Adipocyte (in vitro differentiated cells): Measurements from ENCODE around the gene CORO6.

Experiments used
- DNase-seq: peaks from one replicate; pipeline ENCODE4 v3.0.0-alpha.2; 2015; ENCODE audit warnings: low read depth
- H3K27me3 ChIP-seq: replicated peaks from 2 replicates; pipeline ENCODE4 v1.7.0; 2013; ENCODE audit warnings: mild to moderate bottlenecking, low read length, moderate library complexity; ENCODE audit not compliant: control insufficient read depth, insufficient read depth
- H3K36me3 ChIP-seq: 2 replicates; pipeline ENCODE4 v1.7.0; 2013; ENCODE audit warnings: low read length, mild to moderate bottlenecking, moderate library complexity; ENCODE audit not compliant: control insufficient read depth, insufficient read depth, severe bottlenecking
- H3K4me1 ChIP-seq: 2 replicates; pipeline ENCODE4 v1.7.0; 2013; ENCODE audit warnings: mild to moderate bottlenecking, low read length, moderate library complexity; ENCODE audit not compliant: control insufficient read depth, insufficient read depth
- H3K4me3 ChIP-seq: 2 replicates; pipeline ENCODE4 v1.7.0; 2013; ENCODE audit warnings: mild to moderate bottlenecking, low read length, moderate library complexity
- H3K9ac ChIP-seq: 2 replicates; pipeline ENCODE4 v1.7.0; 2013; ENCODE audit warnings: mild to moderate bottlenecking, low read length, moderate library complexity
- H3K9me3 ChIP-seq: 2 replicates; pipeline ENCODE4 v1.7.0; 2013; ENCODE audit warnings: mild to moderate bottlenecking, low read length, moderate library complexity; ENCODE audit not compliant: control insufficient read depth

Gene CORO6

DNA sequence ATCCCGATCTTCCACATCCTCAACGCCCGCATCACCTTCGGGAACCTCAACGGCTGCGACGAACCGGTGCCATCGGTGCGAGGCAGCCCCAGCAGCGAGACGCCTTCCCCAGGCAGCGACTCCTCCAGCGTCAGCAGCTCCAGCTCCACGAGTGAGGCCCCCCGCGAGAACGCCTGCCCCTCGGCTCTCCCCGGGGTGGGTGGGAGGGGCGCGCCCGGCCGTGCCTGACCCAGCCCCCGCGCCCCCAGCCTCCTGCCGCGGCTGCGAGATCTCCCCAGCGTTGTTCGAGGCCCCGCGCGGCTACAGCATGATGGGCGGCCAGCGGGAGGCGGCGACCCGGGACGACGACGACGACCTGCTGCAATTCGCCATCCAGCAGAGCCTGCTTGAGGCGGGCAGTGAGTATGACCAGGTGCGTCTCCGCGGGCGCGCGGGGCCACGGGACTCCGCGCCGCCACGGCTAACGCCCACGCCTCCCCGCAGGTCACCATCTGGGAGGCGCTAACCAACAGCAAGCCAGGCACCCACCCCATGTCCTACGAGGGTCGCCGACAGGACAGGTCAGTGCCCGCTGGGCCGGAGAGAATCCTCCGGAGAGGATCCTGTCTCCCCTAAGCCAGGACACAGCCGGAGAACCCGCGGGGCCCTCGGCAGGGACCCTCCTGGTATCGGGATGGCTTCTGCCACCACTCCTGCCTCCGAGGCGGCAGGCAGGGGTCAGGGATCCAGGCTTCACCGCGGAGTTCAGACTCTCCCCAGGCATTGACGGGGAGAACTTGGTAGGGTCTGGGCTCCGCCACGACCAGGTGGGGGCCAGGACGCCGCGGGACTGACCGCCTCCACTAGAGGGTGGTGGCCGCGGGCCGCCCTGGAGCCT is 10.1 kb downstream of the CORO6 start:
- Histone ChIP-seq H3K27me3 (no peaks in the 10 kb centered on the region), H3K9ac (no peak overlapping the region), H3K9me3 (no peaks in the 10 kb centered on the region), H3K4me3 (no peak overlapping the region), H3K36me3 (no peaks in the 10 kb centered on the region), H3K4me1 (peaks cover 23% of the 10 kb centered on the region)
- no peak for DNase-seq

DNA sequence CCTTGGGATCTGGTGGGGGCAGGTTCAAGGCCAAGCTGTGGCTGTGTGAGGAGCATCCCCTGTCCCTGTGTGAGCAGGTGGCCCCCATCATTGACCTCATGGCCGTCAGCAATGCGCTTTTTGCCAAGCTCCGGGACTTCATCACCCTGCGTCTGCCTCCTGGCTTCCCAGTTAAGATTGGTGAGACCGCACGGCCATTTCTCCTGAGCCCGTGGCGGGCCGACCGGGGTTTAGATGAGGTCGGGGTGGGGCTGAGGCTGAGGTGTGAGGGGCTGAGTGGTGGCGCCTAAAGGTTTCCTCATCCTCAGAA is 10.7 kb downstream of the CORO6 start:
- no peak for DNase-seq
- no peaks in the 10 kb centered on the region for H3K9me3 ChIP-seq
- no peaks in the 10 kb centered on the region for H3K36me3 ChIP-seq
- no peak overlapping the region for H3K9ac ChIP-seq
- H3K4me1 ChIP-seq: peaks cover 19% of the 10 kb centered on the region
- no peaks in the 10 kb centered on the region for H3K27me3 ChIP-seq
- H3K4me3 ChIP-seq: no peak overlapping the region

DNA sequence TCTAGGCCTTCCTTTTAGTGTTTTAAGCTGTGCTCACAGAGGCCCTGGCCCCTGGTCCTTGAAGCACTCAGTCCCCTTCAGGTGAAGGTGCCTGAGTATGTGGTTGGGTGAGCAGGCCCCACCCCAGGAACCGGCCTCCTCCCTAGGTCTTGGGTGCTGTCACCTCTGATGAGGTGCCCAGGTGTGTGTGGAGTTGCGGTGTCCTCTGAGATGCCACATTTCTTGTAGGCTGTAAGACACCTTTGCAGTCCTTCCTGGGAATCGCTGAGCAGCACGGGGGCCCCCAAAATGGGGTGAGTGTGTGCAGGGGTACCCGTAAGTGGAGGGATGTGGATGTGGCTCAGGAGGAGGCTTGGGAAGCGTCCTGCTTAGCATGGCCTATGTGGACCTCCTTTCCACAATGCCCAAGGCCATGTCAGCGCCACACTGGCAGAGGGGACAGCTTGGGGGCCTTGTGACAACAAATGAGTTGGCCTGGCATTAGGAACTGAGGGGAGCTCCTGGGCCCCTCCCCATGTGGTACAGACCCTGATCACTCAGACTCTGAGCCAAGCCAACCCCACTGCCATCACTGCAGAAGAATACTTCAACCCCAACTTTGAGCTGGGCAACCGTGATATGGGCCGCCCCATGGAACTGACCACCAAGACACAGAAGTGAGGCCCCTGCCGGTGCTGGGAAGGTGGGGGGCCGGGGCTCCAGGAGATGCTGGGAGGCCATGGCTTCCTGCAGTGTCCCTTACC is 11.2 kb downstream of the CORO6 start:
- Histone ChIP-seq H3K4me1 (peaks cover 19% of the 10 kb centered on the region), H3K9ac (no peak overlapping the region), H3K27me3 (no peaks in the 10 kb centered on the region), H3K9me3 (no peaks in the 10 kb centered on the region), H3K4me3 (no peak overlapping the region), H3K36me3 (no peaks in the 10 kb centered on the region)
- no peak for DNase-seq

GRCh38 chr17:29610395-29610794 is 12.3 kb downstream of the CORO6 start:
- no peaks in the 10 kb centered on the region for H3K27me3 ChIP-seq
- DNase-seq: no peak
- no peak overlapping the region for H3K4me3 ChIP-seq
- H3K9me3 ChIP-seq: no peaks in the 10 kb centered on the region
- H3K9ac ChIP-seq: no peak overlapping the region
- no peaks in the 10 kb centered on the region for H3K36me3 ChIP-seq
- H3K4me1 ChIP-seq: peaks cover 13% of the 10 kb centered on the region

DNA sequence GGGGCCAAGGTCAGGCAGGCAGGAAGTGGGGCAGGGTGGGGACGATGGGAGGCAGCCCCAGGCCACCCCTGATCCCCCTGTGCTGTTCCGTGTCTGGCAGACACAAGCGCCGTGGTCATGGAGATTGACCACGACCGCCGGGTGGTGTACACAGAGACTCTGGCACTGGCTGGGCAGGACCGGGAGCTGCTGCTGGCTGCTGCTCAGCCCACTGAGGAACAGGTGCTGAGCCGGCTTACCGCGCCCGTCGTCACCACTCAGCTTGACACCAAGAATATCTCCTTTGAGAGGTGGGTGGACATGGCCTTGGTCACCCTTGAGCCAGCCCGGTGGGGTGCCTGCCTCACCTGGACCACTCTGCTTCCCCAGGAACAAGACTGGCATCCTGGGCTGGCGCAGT is 13.7 kb downstream of the CORO6 start:
- no peak for DNase-seq
- no peaks in the 10 kb centered on the region for H3K27me3 ChIP-seq
- H3K4me3 ChIP-seq: no peak overlapping the region
- H3K9me3 ChIP-seq: no peaks in the 10 kb centered on the region
- H3K9ac ChIP-seq: no peak overlapping the region
- H3K4me1 ChIP-seq: peaks cover 6% of the 10 kb centered on the region
- no peaks in the 10 kb centered on the region for H3K36me3 ChIP-seq

GRCh38 chr17:29607557-29608195 is 15.0 kb downstream of the CORO6 start:
- H3K36me3 ChIP-seq: no peaks in the 10 kb centered on the region
- DNase-seq: no peak

GRCh38 chr17:29603109-29603674 is 19.5 kb downstream of the CORO6 start:
- no peaks in the 10 kb centered on the region for H3K36me3 ChIP-seq
- H3K9ac ChIP-seq: no peak overlapping the region
- H3K9me3 ChIP-seq: no peaks in the 10 kb centered on the region
- H3K4me3 ChIP-seq: no peak overlapping the region
- no peaks in the 10 kb centered on the region for H3K27me3 ChIP-seq
- H3K4me1 ChIP-seq: no peaks in the 10 kb centered on the region
- DNase-seq: no peak

More at GRCh38 chr17:29607557-29608195, 15.0 kb downstream of the CORO6 start:
- Histone ChIP-seq H3K27me3 (no peaks in the 10 kb centered on the region), H3K4me1 (no peaks in the 10 kb centered on the region), H3K4me3 (no peak overlapping the region), H3K9ac (no peak overlapping the region), H3K9me3 (no peaks in the 10 kb centered on the region)

DNA sequence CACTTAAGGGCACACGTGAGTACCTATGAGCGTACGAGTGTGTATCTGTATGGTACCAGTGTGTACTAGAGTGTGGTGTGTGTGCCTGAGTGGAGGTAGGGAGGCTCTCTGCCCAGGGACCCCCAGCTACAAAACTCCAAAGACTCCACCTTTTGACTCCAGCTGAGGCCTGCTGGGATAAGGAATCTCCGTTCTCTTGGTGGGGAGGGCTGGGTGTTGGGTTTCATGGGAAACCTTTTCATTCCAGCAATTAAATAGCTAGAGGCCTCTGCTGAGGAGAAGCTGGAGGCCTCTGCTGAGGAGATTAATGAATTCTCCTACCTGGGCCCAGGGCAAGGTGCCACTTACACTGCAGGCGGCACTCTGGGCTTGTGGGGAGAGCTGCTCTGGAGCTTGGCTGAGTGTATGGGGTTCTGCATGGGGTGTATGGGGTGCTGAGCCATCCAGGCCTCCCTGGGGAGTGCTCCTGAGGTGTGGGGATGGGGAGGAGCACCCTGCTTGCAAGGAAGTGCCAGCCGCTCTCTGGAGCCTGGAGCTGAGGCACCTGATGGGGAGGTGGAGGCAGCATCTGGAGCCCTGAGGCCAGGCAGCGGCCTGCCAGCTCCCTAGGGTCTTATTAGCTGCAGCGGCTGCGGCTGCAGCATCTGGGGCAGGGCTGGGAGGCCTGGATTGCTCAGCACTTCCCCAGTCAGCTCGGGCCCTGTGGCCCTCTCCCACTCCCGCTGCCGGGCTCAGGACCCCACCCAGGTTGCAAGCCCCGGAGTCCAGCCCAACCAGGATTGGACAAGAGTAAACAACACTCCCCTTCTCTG is 25.1 kb downstream of the CORO6 start:
- Histone ChIP-seq H3K4me1 (peaks cover 37% of the 10 kb centered on the region), H3K9ac (no peak overlapping the region), H3K4me3 (no peak overlapping the region), H3K36me3 (no peaks in the 10 kb centered on the region), H3K27me3 (no peaks in the 10 kb centered on the region), H3K9me3 (no peaks in the 10 kb centered on the region)
- DNase-seq: no peak

GRCh38 chr17:29596811-29597210 is 25.9 kb downstream of the CORO6 start:
- H3K4me3 ChIP-seq: no peak overlapping the region

GRCh38 chr17:29595943-29596774 is 26.6 kb downstream of the CORO6 start:
- no peak for DNase-seq
- H3K4me1 ChIP-seq: peaks cover 51% of the 10 kb centered on the region

More at GRCh38 chr17:29596811-29597210, 25.9 kb downstream of the CORO6 start:
- H3K4me1 ChIP-seq: peaks cover 44% of the 10 kb centered on the region
- no peak for DNase-seq
- H3K9me3 ChIP-seq: no peaks in the 10 kb centered on the region
- no peak overlapping the region for H3K9ac ChIP-seq
- no peaks in the 10 kb centered on the region for H3K36me3 ChIP-seq
- no peaks in the 10 kb centered on the region for H3K27me3 ChIP-seq

More at GRCh38 chr17:29595943-29596774, 26.6 kb downstream of the CORO6 start:
- no peaks in the 10 kb centered on the region for H3K9me3 ChIP-seq
- no peak overlapping the region for H3K9ac ChIP-seq
- no peaks in the 10 kb centered on the region for H3K27me3 ChIP-seq
- no peak overlapping the region for H3K4me3 ChIP-seq
- H3K36me3 ChIP-seq: no peaks in the 10 kb centered on the region
